A549 (cell line): ENCODE results near the gene HTRA3. TPM values are rescaled to one million over a fixed set of nuclear protein-coding genes. Genes with fewer than 3 reads are reported as not detected.

Source experiments
- ATAC-seq, 2 experiments: fragments of 200-7000 bp in 1 of 2; fragments of >200 bp in 1 of 2; cut with Nextera tagmentation in 1 of 2; cut with Tn5 transposase in 1 of 2; 3 replicates each; pipeline versions ENCODE4 v1.8.0 to v1.9.1; 2018 to 2020; ENCODE audit warnings: mild to moderate bottlenecking in 1 of 2, moderate library complexity in 1 of 2
- CTCF ChIA-PET: fragments of 300-600 bp; sonication (Branson Sonifier 250); formaldehyde crosslinking; extraction: SDS; loops from one replicate; lab custom pipeline; 2021; ENCODE audit warnings: antibody characterized with exemption, inconsistent platforms; lab: Yijun Ruan, JAX
- POLR2A ChIA-PET: fragments of 350-600 bp; formaldehyde crosslinking; extraction: SDS; loops from one replicate; lab custom pipeline; 2021; ENCODE audit warnings: antibody characterized with exemption, inconsistent platforms; lab: Yijun Ruan, JAX
- DNase-seq, 2 experiments: peaks; one replicate each; pipeline versions ENCODE4 v3.0.0 to v3.0.0-alpha.2; 2011 to 2016; ENCODE audit warnings: low read depth in 1 of 2, low spot score in 1 of 2
- FAIRE-seq: peaks from 2 replicates; lab custom pipeline; 2011; peaks lifted over from hg19 to GRCh38; lab: Jason Lieb, UNC
- H3K27ac ChIP-seq, 2 experiments: fragments of >200 bp; sonication (Bioruptor Twin); formaldehyde crosslinking; 3 replicates each; pipeline ENCODE4 v1.5.1; 2016 to 2017
- H3K4me1 ChIP-seq: fragments of >200 bp; sonication (Bioruptor Twin); formaldehyde crosslinking; 3 replicates; pipeline ENCODE4 v1.6.1; 2016
- H3K4me2 ChIP-seq: fragments of >200 bp; sonication (Bioruptor Twin); formaldehyde crosslinking; 3 replicates; pipeline ENCODE4 v1.6.1; 2016
- H3K4me3 ChIP-seq: fragments of >200 bp; sonication (Bioruptor Twin); formaldehyde crosslinking; 3 replicates; pipeline ENCODE4 v1.5.1; 2016
- H3K9me3 ChIP-seq: fragments of >200 bp; sonication (Bioruptor Twin); formaldehyde crosslinking; 3 replicates; pipeline ENCODE4 v1.6.1; 2016
- CBX8 ChIP-seq: fragments of 200-600 bp; sonication (generic); IDR thresholded peaks from 2 replicates; pipeline ENCODE4 v1.6.1; 2016
- CHD2 ChIP-seq: fragments of 150-350 bp; IDR thresholded peaks from 2 replicates; pipeline ENCODE4 v1.6.1; 2014; ENCODE audit warnings: low read length; ENCODE audit not compliant: partially characterized antibody
- FOSB ChIP-seq: fragments of 250-450 bp; sonication (Bioruptor Pico); IDR thresholded peaks from 2 replicates; pipeline ENCODE4 v1.5.0; 2020; ENCODE audit warnings: mild to moderate bottlenecking, moderate library complexity
- FOSL2 ChIP-seq, 2 experiments: fragments of 450-650 bp in 1 of 2; fragments of >200 bp in 1 of 2; sonication (Bioruptor Twin) in 1 of 2; formaldehyde crosslinking; IDR thresholded peaks; 2 replicates each; pipeline versions ENCODE4 v1.5.0 to v1.6.1; 2016 to 2020; ENCODE audit warnings: mild to moderate bottlenecking in 1 of 2, moderate library complexity in 1 of 2
- FOXS1 ChIP-seq: fragments of 250-450 bp; sonication (Bioruptor Pico); IDR thresholded peaks from 2 replicates; pipeline ENCODE4 v1.5.0; 2020; ENCODE audit warnings: mild to moderate bottlenecking, moderate library complexity
- HOXA7 ChIP-seq: fragments of 250-450 bp; sonication (Bioruptor Pico); IDR thresholded peaks from 2 replicates; pipeline ENCODE4 v1.5.0; 2020; ENCODE audit warnings: mild to moderate bottlenecking, moderate library complexity
- HOXB13 ChIP-seq: fragments of 250-450 bp; sonication (Bioruptor Pico); IDR thresholded peaks from 2 replicates; pipeline ENCODE4 v1.5.0; 2020; ENCODE audit warnings: low read depth, mild to moderate bottlenecking, moderate library complexity
- HOXB5 ChIP-seq: fragments of 250-450 bp; sonication (Bioruptor Pico); IDR thresholded peaks from 2 replicates; pipeline ENCODE4 v1.5.0; 2020; ENCODE audit warnings: mild to moderate bottlenecking, moderate library complexity
- KDM1A ChIP-seq: fragments of 200-600 bp; sonication (generic); IDR thresholded peaks from 2 replicates; pipeline ENCODE4 v1.6.1; 2016; ENCODE audit warnings: low read depth, mild to moderate bottlenecking
- KDM5A ChIP-seq: fragments of 200-600 bp; sonication (generic); IDR thresholded peaks from 2 replicates; pipeline ENCODE4 v1.6.1; 2016; ENCODE audit warnings: antibody characterized with exemption, mild to moderate bottlenecking
- MAFK ChIP-seq: fragments of 450-650 bp; IDR thresholded peaks from 2 replicates; pipeline ENCODE4 v1.6.1; 2014; ENCODE audit not compliant: partially characterized antibody
- MYC ChIP-seq: IDR thresholded peaks from 2 replicates; pipeline ENCODE4 v1.6.1; 2012; ENCODE audit warnings: mild to moderate bottlenecking, inconsistent platforms, low read length, improper control_type of control experiment, borderline replicate concordance
- RNF2 ChIP-seq: fragments of 200-600 bp; sonication (generic); IDR thresholded peaks from 2 replicates; pipeline ENCODE4 v1.6.1; 2016; ENCODE audit warnings: low read depth, mild to moderate bottlenecking, antibody characterized with exemption, moderate library complexity, borderline replicate concordance
- SMC3 ChIP-seq: fragments of >200 bp; sonication (Bioruptor Twin); formaldehyde crosslinking; IDR thresholded peaks from 3 replicates; pipeline ENCODE4 v1.6.1; 2018; ENCODE audit warnings: inconsistent platforms
- TFCP2L1 ChIP-seq: fragments of 250-450 bp; sonication (Bioruptor Pico); IDR thresholded peaks from 2 replicates; pipeline ENCODE4 v1.5.0; 2021; ENCODE audit warnings: mild to moderate bottlenecking
- ZC3H11A ChIP-seq: fragments of 450-650 bp; IDR thresholded peaks from 2 replicates; pipeline ENCODE4 v1.6.1; 2014; ENCODE audit warnings: antibody characterized with exemption, mild to moderate bottlenecking
- ZNF302 ChIP-seq: fragments of 250-450 bp; sonication (Bioruptor Pico); IDR thresholded peaks from 2 replicates; pipeline ENCODE4 v1.9.0; 2021; ENCODE audit warnings: inconsistent platforms, mild to moderate bottlenecking, moderate library complexity
- WGBS: methylation state at CpG from one replicate; pipeline ENCODE4 v1.1.6; 2017; ENCODE audit errors: missing lambda C conversion rate; 5-methylcytosine and 5-hydroxymethylcytosine counted together
- polyA plus RNA-seq, 4 experiments: library from polyadenylated mRNA; depleted of rRNA in 3 of 4; stranded (reverse); fragments of >200 nt; fragmentation: RNase III in 1 of 4; extraction: RNeasy Plus Mini Kit Qiagen cat#74134 plus additional on column Dnase treatment in 1 of 4; gene quantifications; 2 replicates in 3 of 4; 3 replicates in 1 of 4; pipeline ENCODE4 v1.2.3, GENCODE V29; 2011 to 2017
- TF ChIP-seq, protein P1 (sequence below): fragments of >200 bp; sonication (Bioruptor Twin); formaldehyde crosslinking; IDR thresholded peaks from 3 replicates; pipeline ENCODE4 v1.5.1; 2016
- TF ChIP-seq, protein P2 (sequence below): IDR thresholded peaks from 2 replicates; pipeline ENCODE4 v1.6.1; 2012
- TF ChIP-seq, protein P3 (sequence below): fragments of 450-650 bp; IDR thresholded peaks from 2 replicates; pipeline ENCODE4 v1.6.1; 2014; ENCODE audit warnings: antibody characterized with exemption
- TF ChIP-seq, protein P4 (sequence below): fragments of >200 bp; sonication (Bioruptor Twin); formaldehyde crosslinking; IDR thresholded peaks from 3 replicates; pipeline ENCODE4 v1.6.1; 2016

Gene HTRA3
- polyA plus RNA-seq, 2 of the 4 experiments (the other 2 are of a cell fraction), result 4.6 to 7.4 TPM

DNA sequence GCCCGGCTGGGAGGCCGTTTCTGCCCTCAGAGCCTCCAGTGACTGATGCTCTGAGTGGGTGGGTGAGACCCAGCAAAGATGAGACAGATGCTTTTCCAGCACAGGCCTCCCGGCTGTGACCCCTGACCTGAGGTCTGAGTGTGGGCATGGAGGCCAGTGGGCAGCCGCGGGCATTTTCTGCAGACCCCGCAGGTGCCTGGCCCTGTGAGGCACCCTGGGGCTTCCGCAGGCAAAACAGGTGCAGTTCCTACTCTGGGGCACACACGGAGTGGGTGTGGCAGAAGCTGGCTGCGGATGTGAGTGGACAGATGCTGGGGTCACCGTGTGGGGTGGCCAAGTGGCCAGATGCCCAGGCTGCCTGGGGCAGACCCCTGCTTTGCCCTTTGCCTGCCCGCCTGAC lies 14.8 kb downstream of the HTRA3 start:
- Histone ChIP-seq H3K4me1 (no peaks in the 10 kb centered on the region; the same call in 2 of the 3 replicates), H3K4me3 (no peak overlapping the region), H3K9me3 (no peaks in the 10 kb centered on the region), H3K4me2 (no peak overlapping the region), H3K27ac (no peak overlapping the region)
- DNase-seq, result no peak
- CTCF ChIA-PET, result interaction anchor here (0.5 kb wide), 1 partner anchor 29 kb away, joined by 4 read pairs; no protein-coding TSS in a partner anchor
- FAIRE-seq, result no peak
- 59% methylated on average over 8 of the region's 11 CpGs for WGBS
- no peak for TF ChIP-seq HOXA7 (CRISPR knock-in tag)
- TF ChIP-seq, protein P1, sequence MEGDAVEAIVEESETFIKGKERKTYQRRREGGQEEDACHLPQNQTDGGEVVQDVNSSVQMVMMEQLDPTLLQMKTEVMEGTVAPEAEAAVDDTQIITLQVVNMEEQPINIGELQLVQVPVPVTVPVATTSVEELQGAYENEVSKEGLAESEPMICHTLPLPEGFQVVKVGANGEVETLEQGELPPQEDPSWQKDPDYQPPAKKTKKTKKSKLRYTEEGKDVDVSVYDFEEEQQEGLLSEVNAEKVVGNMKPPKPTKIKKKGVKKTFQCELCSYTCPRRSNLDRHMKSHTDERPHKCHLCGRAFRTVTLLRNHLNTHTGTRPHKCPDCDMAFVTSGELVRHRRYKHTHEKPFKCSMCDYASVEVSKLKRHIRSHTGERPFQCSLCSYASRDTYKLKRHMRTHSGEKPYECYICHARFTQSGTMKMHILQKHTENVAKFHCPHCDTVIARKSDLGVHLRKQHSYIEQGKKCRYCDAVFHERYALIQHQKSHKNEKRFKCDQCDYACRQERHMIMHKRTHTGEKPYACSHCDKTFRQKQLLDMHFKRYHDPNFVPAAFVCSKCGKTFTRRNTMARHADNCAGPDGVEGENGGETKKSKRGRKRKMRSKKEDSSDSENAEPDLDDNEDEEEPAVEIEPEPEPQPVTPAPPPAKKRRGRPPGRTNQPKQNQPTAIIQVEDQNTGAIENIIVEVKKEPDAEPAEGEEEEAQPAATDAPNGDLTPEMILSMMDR, result no peak
- TF ChIP-seq HOXB13 (CRISPR knock-in tag), result no peak
- no peak for TF ChIP-seq FOSL2 (IDR thresholded peaks at IDR 0.05)
- TF ChIP-seq FOSL2 (CRISPR knock-in tag; IDR thresholded peaks at IDR 0.05), result no peak
- no peak for TF ChIP-seq CBX8
- no peak for ATAC-seq
- POLR2A ChIA-PET, result no interaction called here

DNA sequence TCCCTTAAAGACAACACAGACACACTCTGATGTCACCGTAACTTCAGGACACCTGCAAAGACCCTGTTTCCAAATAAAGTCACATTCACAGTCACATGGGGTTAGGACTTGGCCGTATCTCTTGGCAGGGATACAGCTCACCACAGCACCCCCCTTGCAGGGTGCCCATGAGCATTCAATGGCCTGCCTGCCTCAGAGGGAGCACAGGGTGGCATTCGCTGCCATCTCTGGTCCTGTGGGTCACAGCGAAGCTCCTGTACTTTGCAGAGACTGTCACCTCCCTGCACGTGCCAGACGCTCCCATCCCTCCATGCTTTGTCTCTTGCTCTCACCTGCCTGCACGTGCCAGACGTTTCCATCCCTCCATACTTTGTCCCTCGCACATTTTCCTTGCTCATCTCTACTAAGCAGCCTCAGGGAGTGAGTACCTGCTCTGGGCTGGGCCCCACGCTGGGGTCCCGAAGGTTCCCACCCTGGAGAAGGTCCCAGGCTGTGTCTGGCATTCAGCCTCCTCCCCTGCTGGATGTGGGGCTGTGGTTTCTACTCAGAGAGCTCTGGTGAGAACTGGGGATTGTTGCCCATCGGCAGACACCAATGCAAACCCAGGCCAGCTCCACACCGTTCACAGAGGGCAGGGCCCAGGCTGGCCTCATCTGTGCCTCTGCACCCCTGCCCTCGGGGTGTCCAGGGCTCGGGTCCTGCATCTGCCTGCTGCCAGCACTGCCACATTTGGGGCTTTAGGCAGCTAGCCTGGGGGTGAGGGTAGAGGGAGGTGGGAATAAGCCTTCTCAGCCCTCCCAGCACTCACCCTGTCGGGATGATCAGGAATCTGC lies 15.8 kb downstream of the HTRA3 start:
- H3K4me3 ChIP-seq, result no peak overlapping the region
- H3K4me1 ChIP-seq, result no peaks in the 10 kb centered on the region
- POLR2A ChIA-PET, result no interaction called here
- no peak for TF ChIP-seq MYC
- TF ChIP-seq, protein P2, sequence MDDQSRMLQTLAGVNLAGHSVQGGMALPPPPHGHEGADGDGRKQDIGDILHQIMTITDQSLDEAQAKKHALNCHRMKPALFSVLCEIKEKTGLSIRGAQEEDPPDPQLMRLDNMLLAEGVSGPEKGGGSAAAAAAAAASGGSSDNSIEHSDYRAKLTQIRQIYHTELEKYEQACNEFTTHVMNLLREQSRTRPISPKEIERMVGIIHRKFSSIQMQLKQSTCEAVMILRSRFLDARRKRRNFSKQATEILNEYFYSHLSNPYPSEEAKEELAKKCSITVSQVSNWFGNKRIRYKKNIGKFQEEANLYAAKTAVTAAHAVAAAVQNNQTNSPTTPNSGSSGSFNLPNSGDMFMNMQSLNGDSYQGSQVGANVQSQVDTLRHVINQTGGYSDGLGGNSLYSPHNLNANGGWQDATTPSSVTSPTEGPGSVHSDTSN, result no peak
- no peak for TF ChIP-seq MAFK
- TF ChIP-seq FOXS1 (CRISPR knock-in tag), result no peak
- no peak for TF ChIP-seq FOSB (CRISPR knock-in tag)
- no peak for TF ChIP-seq CHD2
- TF ChIP-seq, protein P3, sequence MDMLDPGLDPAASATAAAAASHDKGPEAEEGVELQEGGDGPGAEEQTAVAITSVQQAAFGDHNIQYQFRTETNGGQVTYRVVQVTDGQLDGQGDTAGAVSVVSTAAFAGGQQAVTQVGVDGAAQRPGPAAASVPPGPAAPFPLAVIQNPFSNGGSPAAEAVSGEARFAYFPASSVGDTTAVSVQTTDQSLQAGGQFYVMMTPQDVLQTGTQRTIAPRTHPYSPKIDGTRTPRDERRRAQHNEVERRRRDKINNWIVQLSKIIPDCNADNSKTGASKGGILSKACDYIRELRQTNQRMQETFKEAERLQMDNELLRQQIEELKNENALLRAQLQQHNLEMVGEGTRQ, result no peak
- TF ChIP-seq, protein P4, sequence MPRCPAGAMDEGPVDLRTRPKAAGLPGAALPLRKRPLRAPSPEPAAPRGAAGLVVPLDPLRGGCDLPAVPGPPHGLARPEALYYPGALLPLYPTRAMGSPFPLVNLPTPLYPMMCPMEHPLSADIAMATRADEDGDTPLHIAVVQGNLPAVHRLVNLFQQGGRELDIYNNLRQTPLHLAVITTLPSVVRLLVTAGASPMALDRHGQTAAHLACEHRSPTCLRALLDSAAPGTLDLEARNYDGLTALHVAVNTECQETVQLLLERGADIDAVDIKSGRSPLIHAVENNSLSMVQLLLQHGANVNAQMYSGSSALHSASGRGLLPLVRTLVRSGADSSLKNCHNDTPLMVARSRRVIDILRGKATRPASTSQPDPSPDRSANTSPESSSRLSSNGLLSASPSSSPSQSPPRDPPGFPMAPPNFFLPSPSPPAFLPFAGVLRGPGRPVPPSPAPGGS, result no peak
- TF ChIP-seq KDM1A, result no peak
- TF ChIP-seq TFCP2L1 (CRISPR knock-in tag), result no peak
- no peak for TF ChIP-seq CBX8
- no peak for TF ChIP-seq ZC3H11A
- TF ChIP-seq KDM5A, result no peak
- TF ChIP-seq ZNF302 (CRISPR knock-in tag), result no peak
- no peak for TF ChIP-seq RNF2
- TF ChIP-seq SMC3, result no peak
- TF ChIP-seq HOXB5, result no peak
- CTCF ChIA-PET, result no interaction called here
- ATAC-seq (no peak), FAIRE-seq (no peak), DNase-seq (no peak)
- H3K9me3 ChIP-seq, result no peaks in the 10 kb centered on the region
- H3K27ac ChIP-seq, result no peak overlapping the region
- 64% methylated on average over 14 of the region's 16 CpGs for WGBS
- no peak overlapping the region for H3K4me2 ChIP-seq
